KMS-11 (cell line): ENCODE measurements around the gene NOCT.

ENCODE experiments used
- H2AFZ ChIP-seq: fragments of 200-600 bp; sonication (generic); 2 replicates; pipeline ENCODE4 v1.6.1; 2016; ENCODE audit warnings: antibody characterized with exemption, mixed run types, low read depth
- H3K27ac ChIP-seq: fragments of 200-600 bp; sonication (generic); 2 replicates; pipeline ENCODE4 v1.6.1; 2016; ENCODE audit warnings: mild to moderate bottlenecking, mixed run types
- H3K27me3 ChIP-seq: fragments of 200-600 bp; sonication (generic); 2 replicates; pipeline ENCODE4 v1.6.1; 2017; ENCODE audit warnings: mild to moderate bottlenecking, low read depth, mixed run types, moderate library complexity; ENCODE audit not compliant: insufficient read depth
- H3K36me3 ChIP-seq: fragments of 200-600 bp; sonication (generic); 2 replicates; pipeline ENCODE4 v1.6.1; 2017; ENCODE audit warnings: mild to moderate bottlenecking, mixed run types; ENCODE audit not compliant: insufficient read depth
- H3K4me1 ChIP-seq: fragments of 200-600 bp; sonication (generic); 2 replicates; pipeline ENCODE4 v1.6.1; 2016; ENCODE audit warnings: mild to moderate bottlenecking, low read depth, mixed run types; ENCODE audit not compliant: poor library complexity, severe bottlenecking
- H3K4me2 ChIP-seq: fragments of 200-600 bp; sonication (generic); 2 replicates; pipeline ENCODE4 v1.7.0; 2016; ENCODE audit warnings: mild to moderate bottlenecking, mixed run types
- H3K4me3 ChIP-seq: fragments of 200-600 bp; sonication (generic); IDR thresholded peaks from 2 replicates; pipeline ENCODE4 v1.6.1; 2017; ENCODE audit warnings: low read depth, low read length, mixed read lengths; ENCODE audit not compliant: insufficient read depth
- H3K79me2 ChIP-seq: fragments of 200-600 bp; sonication (generic); 2 replicates; pipeline ENCODE4 v1.6.1; 2016; ENCODE audit warnings: low read depth, mixed run types; ENCODE audit not compliant: insufficient read depth
- H3K9ac ChIP-seq: fragments of 200-600 bp; sonication (generic); 2 replicates; pipeline ENCODE4 v1.6.1; 2016; ENCODE audit warnings: mild to moderate bottlenecking, mixed run types
- H4K20me1 ChIP-seq: fragments of 200-600 bp; sonication (generic); 2 replicates; pipeline ENCODE4 v1.6.1; 2016; ENCODE audit warnings: mild to moderate bottlenecking, mixed run types; ENCODE audit not compliant: insufficient read depth
- TF ChIP-seq, protein P1 (sequence below): fragments of 200-600 bp; sonication (generic); conservative IDR thresholded peaks from 2 replicates; pipeline ENCODE4 v1.6.1; 2017; ENCODE audit warnings: low read depth, mild to moderate bottlenecking, antibody characterized with exemption, low read length, moderate library complexity, mixed read lengths

The NOCT gene

GRCh38 chr4:139083956-139084803, 68.6 kb downstream of the NOCT start:
- H3K9ac ChIP-seq: peak overlapping the region; percentile 79
- no peaks in the 10 kb centered on the region for H3K27me3 ChIP-seq
- peak overlapping the region; percentile 98 for H3K4me2 ChIP-seq
- no peak overlapping the region for H3K4me3 ChIP-seq
- H3K79me2 ChIP-seq: peaks cover 42% of the 10 kb centered on the region
- H4K20me1 ChIP-seq: peaks cover 15% of the 10 kb centered on the region; the same call in 1 of the 2 replicates
- H2AFZ ChIP-seq: peak overlapping the region; percentile 72
- H3K36me3 ChIP-seq: no peaks in the 10 kb centered on the region
- TF ChIP-seq, protein P1, sequence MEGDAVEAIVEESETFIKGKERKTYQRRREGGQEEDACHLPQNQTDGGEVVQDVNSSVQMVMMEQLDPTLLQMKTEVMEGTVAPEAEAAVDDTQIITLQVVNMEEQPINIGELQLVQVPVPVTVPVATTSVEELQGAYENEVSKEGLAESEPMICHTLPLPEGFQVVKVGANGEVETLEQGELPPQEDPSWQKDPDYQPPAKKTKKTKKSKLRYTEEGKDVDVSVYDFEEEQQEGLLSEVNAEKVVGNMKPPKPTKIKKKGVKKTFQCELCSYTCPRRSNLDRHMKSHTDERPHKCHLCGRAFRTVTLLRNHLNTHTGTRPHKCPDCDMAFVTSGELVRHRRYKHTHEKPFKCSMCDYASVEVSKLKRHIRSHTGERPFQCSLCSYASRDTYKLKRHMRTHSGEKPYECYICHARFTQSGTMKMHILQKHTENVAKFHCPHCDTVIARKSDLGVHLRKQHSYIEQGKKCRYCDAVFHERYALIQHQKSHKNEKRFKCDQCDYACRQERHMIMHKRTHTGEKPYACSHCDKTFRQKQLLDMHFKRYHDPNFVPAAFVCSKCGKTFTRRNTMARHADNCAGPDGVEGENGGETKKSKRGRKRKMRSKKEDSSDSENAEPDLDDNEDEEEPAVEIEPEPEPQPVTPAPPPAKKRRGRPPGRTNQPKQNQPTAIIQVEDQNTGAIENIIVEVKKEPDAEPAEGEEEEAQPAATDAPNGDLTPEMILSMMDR: no peak
- peak overlapping the region; percentile 79 for H3K27ac ChIP-seq
- H3K4me1 ChIP-seq: peaks cover 47% of the 10 kb centered on the region

- Histone ChIP-seq H4K20me1 (peaks cover 15% of the 10 kb centered on the region; the same call in 1 of the 2 replicates), H3K27ac (peak overlapping the region; percentile 79), H3K4me3 (no peak overlapping the region), H3K9ac (peak overlapping the region; percentile 79), H3K36me3 (no peaks in the 10 kb centered on the region), H3K79me2 (peaks cover 37% of the 10 kb centered on the region), H3K4me1 (peaks cover 41% of the 10 kb centered on the region), H2AFZ (peak overlapping the region; percentile 72), H3K4me2 (peak overlapping the region; percentile 98), H3K27me3 (no peaks in the 10 kb centered on the region)
- TF ChIP-seq, protein P1: no peak
Measured at GRCh38 chr4:139084804-139085093, 69.2 kb downstream of the NOCT start.

DNA sequence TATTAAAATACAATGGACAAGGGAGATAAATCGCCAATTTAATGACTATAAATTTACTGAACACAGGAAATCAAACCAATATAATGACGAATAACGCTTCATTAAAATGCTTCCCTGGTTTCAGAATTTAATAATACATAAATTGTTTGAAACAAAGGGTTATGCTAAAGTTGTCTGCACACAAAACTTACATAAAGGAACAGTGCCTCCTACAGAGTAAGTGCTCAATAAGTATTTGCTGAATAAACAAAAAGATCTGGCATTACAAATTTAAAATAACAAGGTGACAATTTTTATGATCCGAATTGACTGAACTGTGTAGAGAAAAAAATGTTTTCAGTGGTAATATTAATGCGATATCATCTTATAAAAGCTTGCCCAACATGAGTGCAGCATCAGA, 69.6 kb downstream of the NOCT start:
- Histone ChIP-seq H3K36me3 (no peaks in the 10 kb centered on the region), H2AFZ (peak overlapping the region; percentile 72; the same call in 1 of the 2 replicates), H3K4me1 (peaks cover 38% of the 10 kb centered on the region), H3K9ac (peak overlapping the region; percentile 79; the same call in 1 of the 2 replicates), H4K20me1 (peaks cover 15% of the 10 kb centered on the region; the same call in 1 of the 2 replicates), H3K27ac (peak overlapping the region; percentile 79), H3K27me3 (no peaks in the 10 kb centered on the region), H3K79me2 (peaks cover 33% of the 10 kb centered on the region), H3K4me2 (peak overlapping the region; percentile 98), H3K4me3 (no peak overlapping the region)
- TF ChIP-seq, protein P1: no peak

DNA sequence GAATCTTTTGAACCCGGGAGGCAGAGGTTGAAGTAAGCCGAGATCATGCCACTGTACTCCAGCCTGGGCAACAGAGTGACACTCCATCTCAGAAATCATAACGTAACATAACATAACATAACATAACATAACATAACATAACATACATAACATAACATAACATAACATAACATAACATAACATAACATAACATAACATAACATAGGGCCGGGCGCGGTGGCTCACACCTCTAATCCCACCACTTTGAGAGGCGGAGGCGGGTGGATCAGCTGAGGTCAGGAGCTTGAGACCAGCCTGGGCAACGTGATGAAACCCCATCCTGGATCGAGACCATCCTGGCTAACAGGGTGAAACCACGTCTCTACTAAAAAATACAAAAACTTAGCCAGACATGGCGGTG, 76.7 kb downstream of the NOCT start:
- TF ChIP-seq, protein P1: no peak
- no peak overlapping the region for H3K4me2 ChIP-seq
- no peaks in the 10 kb centered on the region for H3K36me3 ChIP-seq
- no peak overlapping the region for H2AFZ ChIP-seq
- H3K27ac ChIP-seq: no peak overlapping the region
- no peaks in the 10 kb centered on the region for H3K27me3 ChIP-seq
- no peaks in the 10 kb centered on the region for H3K79me2 ChIP-seq
- no peak overlapping the region for H3K4me3 ChIP-seq
- H3K9ac ChIP-seq: no peak overlapping the region
- no peaks in the 10 kb centered on the region for H4K20me1 ChIP-seq
- H3K4me1 ChIP-seq: no peaks in the 10 kb centered on the region
